Activated CD4-positive, alpha-beta T cell treated with anti-CD3 and anti-CD28 coated beads, Interleukin-2, amount 10 ng/mL, durations not matched to agents 24 days and 14 days (primary cell): Measurements from ENCODE around the gene AGO3. TPM values are rescaled to one million over a fixed set of nuclear protein-coding genes. Genes with fewer than 3 reads are reported as not detected.
"Not testable (repeated sequence)": the region's sequence is repeated elsewhere in the genome, so short reads cannot be mapped to it uniquely, and the experiment has no call there.

Experiments used
- DNase-seq: peaks from one replicate; pipeline ENCODE4 v3.0.0; 2022
- H3K27ac Mint-ChIP-seq: one replicate; pipeline ENCODE4 v1.8.0; 2022; ENCODE audit warnings: mild to moderate bottlenecking, mixed read lengths
- H3K27me3 Mint-ChIP-seq: one replicate; pipeline ENCODE4 v1.8.0; 2022; ENCODE audit warnings: mixed read lengths
- H3K36me3 Mint-ChIP-seq: one replicate; pipeline ENCODE4 v1.8.0; 2022; ENCODE audit warnings: low read depth, mild to moderate bottlenecking, mixed read lengths
- H3K4me1 Mint-ChIP-seq: one replicate; pipeline ENCODE4 v1.8.0; 2021; ENCODE audit warnings: mixed read lengths
- H3K4me3 Mint-ChIP-seq: one replicate; pipeline ENCODE4 v1.8.0; 2022; ENCODE audit warnings: mild to moderate bottlenecking, moderate library complexity, mixed read lengths
- H3K9me3 Mint-ChIP-seq: one replicate; pipeline ENCODE4 v1.8.0; 2021; ENCODE audit warnings: mixed read lengths
- intact Hi-C: fragments of 100-400 bp; cut with micrococcal nuclease; formaldehyde crosslinking; loops from one replicate; pipeline ENCODE4 v1.15.1; 2023
- total RNA-seq: library from RNA; stranded (reverse); gene quantifications from 2 replicates; pipeline ENCODE4 v1.2.3, GENCODE V29; 2022

The AGO3 gene
- 25.9 and 32.1 TPM in 2 replicates for total RNA-seq

- Mint-ChIP-seq H3K4me1 (peaks cover 22% of the 10 kb centered on the region), H3K27ac (peak within 1 kb of the TSS; percentile 95), H3K36me3 (peaks cover 2% of the 10 kb centered on the region)
Measured at GRCh38 chr1:35930593-35931445, at the start of gene AGO3. Gene AGO3 (plus strand): TSS chr1:35931105. CDS start chr1:35931427, 322 bp downstream.

GRCh38 chr1:35881850-35882273 is 49.0 kb upstream of the AGO3 start:
- no peak overlapping the region for H3K27ac Mint-ChIP-seq
- H3K36me3 Mint-ChIP-seq = peaks cover 2% of the 10 kb centered on the region
- H3K27me3 Mint-ChIP-seq = peaks cover 5% of the 10 kb centered on the region
- peaks cover 32% of the 10 kb centered on the region for H3K4me1 Mint-ChIP-seq
- no peak for DNase-seq
- no peaks in the 10 kb centered on the region for H3K9me3 Mint-ChIP-seq
- intact Hi-C loops = loop anchor here (2.0 to 5.0 kb wide), 2 partner anchors 49 to 205 kb away; partner anchors contain the start of genes ADPRS and AGO3
- H3K4me3 Mint-ChIP-seq = peak overlapping the region; percentile 15

More at GRCh38 chr1:35930593-35931445, at the start of gene AGO3:
- H3K4me3 Mint-ChIP-seq = peak within 1 kb of the TSS; percentile 94
- peak; percentile 96 for DNase-seq
- H3K27me3 Mint-ChIP-seq = no peaks in the 10 kb centered on the region
- no peaks in the 10 kb centered on the region for H3K9me3 Mint-ChIP-seq
- intact Hi-C loops = loop anchor here (1.0 to 2.0 kb wide), 5 partner anchors 11 to 218 kb away; partner anchors contain the start of genes ADPRS, AGO1 and TRAPPC3

- Mint-ChIP-seq H3K36me3 (peaks cover 2% of the 10 kb centered on the region), H3K9me3 (no peaks in the 10 kb centered on the region), H3K4me3 (peak overlapping the region; percentile 15), H3K27ac (peak overlapping the region; percentile 62), H3K27me3 (peaks cover 5% of the 10 kb centered on the region), H3K4me1 (peaks cover 38% of the 10 kb centered on the region)
- no peak for DNase-seq
- intact Hi-C loops = loop anchor here (2.0 to 5.0 kb wide), 2 partner anchors 48 to 205 kb away; partner anchors contain the start of genes ADPRS and AGO3
Measured at GRCh38 chr1:35882586-35882944, 48.3 kb upstream of the AGO3 start.

GRCh38 chr1:35882945-35883634 is 47.8 kb upstream of the AGO3 start, which contains the start of gene AGO1:
Gene AGO1 (plus strand): TSS chr1:35883209. CDS start chr1:35883422, 213 bp downstream.
- no peaks in the 10 kb centered on the region for H3K9me3 Mint-ChIP-seq
- peaks cover 41% of the 10 kb centered on the region for H3K4me1 Mint-ChIP-seq
- H3K4me3 Mint-ChIP-seq = peak within 1 kb of the TSS; percentile 95
- intact Hi-C loops = loop anchor here (2.0 to 5.0 kb wide), 2 partner anchors 48 to 204 kb away; partner anchors contain the start of genes ADPRS and AGO3
- DNase-seq = peak; percentile 100
- peak within 1 kb of the TSS; percentile 82 for H3K27ac Mint-ChIP-seq
- H3K36me3 Mint-ChIP-seq = peaks cover 2% of the 10 kb centered on the region
- H3K27me3 Mint-ChIP-seq = peaks cover 5% of the 10 kb centered on the region

- Mint-ChIP-seq H3K4me1 (peaks cover 41% of the 10 kb centered on the region), H3K36me3 (peaks cover 5% of the 10 kb centered on the region), H3K9me3 (no peaks in the 10 kb centered on the region), H3K27ac (peak overlapping the region; percentile 82), H3K27me3 (peaks cover 5% of the 10 kb centered on the region), H3K4me3 (peak overlapping the region; percentile 95)
- peak; percentile 84 for DNase-seq
- intact Hi-C loops = loop anchor here (2.0 to 5.0 kb wide), 2 partner anchors 47 to 204 kb away; partner anchors contain the start of genes ADPRS and AGO3
Measured at GRCh38 chr1:35883635-35884101, 47.2 kb upstream of the AGO3 start.

GRCh38 chr1:35884934-35885333 is 46.0 kb upstream of the AGO3 start:
- DNase-seq = no peak
- Mint-ChIP-seq H3K4me3 (peak overlapping the region; percentile 40), H3K9me3 (no peaks in the 10 kb centered on the region), H3K4me1 (peaks cover 41% of the 10 kb centered on the region), H3K36me3 (peaks cover 10% of the 10 kb centered on the region), H3K27ac (no peak overlapping the region), H3K27me3 (peaks cover 4% of the 10 kb centered on the region)
- intact Hi-C loops = loop anchor here (5.0 kb wide), 1 partner anchor 202 kb away; the partner anchor contains the start of gene ADPRS

GRCh38 chr1:35885961-35886558 is 44.8 kb upstream of the AGO3 start:
- H3K9me3 Mint-ChIP-seq = no peaks in the 10 kb centered on the region
- no peak overlapping the region for H3K4me3 Mint-ChIP-seq
- intact Hi-C loops = no loop called here
- DNase-seq = no peak
- peaks cover 15% of the 10 kb centered on the region for H3K36me3 Mint-ChIP-seq
- peaks cover 41% of the 10 kb centered on the region for H3K4me1 Mint-ChIP-seq
- H3K27ac Mint-ChIP-seq = no peak overlapping the region
- H3K27me3 Mint-ChIP-seq = peaks cover 4% of the 10 kb centered on the region

- no peak for DNase-seq
- H3K4me1 Mint-ChIP-seq = peaks cover 38% of the 10 kb centered on the region
- H3K36me3 Mint-ChIP-seq = peaks cover 18% of the 10 kb centered on the region
- H3K4me3 Mint-ChIP-seq = no peak overlapping the region
- no peak overlapping the region for H3K27ac Mint-ChIP-seq
- intact Hi-C loops = no loop called here
- peaks cover under 1% of the 10 kb centered on the region for H3K27me3 Mint-ChIP-seq
- H3K9me3 Mint-ChIP-seq = no peaks in the 10 kb centered on the region
Measured at GRCh38 chr1:35886577-35887431, 44.1 kb upstream of the AGO3 start.

- DNase-seq = no peak
- peak overlapping the region; percentile 14 for H3K27ac Mint-ChIP-seq
- H3K9me3 Mint-ChIP-seq = no peaks in the 10 kb centered on the region
- H3K4me1 Mint-ChIP-seq = peaks cover 32% of the 10 kb centered on the region
- H3K4me3 Mint-ChIP-seq = no peak overlapping the region
- intact Hi-C loops = no loop called here
- peaks cover 18% of the 10 kb centered on the region for H3K36me3 Mint-ChIP-seq
- no peaks in the 10 kb centered on the region for H3K27me3 Mint-ChIP-seq
Measured at GRCh38 chr1:35887508-35887907, 43.4 kb upstream of the AGO3 start.

GRCh38 chr1:35888255-35888654 is 42.6 kb upstream of the AGO3 start:
- H3K27me3 Mint-ChIP-seq = no peaks in the 10 kb centered on the region
- no peak for DNase-seq
- no peaks in the 10 kb centered on the region for H3K9me3 Mint-ChIP-seq
- peaks cover 30% of the 10 kb centered on the region for H3K4me1 Mint-ChIP-seq
- no peak overlapping the region for H3K4me3 Mint-ChIP-seq
- intact Hi-C loops = no loop called here
- H3K27ac Mint-ChIP-seq = no peak overlapping the region
- H3K36me3 Mint-ChIP-seq = peaks cover 24% of the 10 kb centered on the region

- Mint-ChIP-seq H3K4me1 (peaks cover 29% of the 10 kb centered on the region), H3K36me3 (peaks cover 29% of the 10 kb centered on the region)
- H3K27ac Mint-ChIP-seq, H3K4me3 Mint-ChIP-seq, DNase-seq, H3K27me3 Mint-ChIP-seq, intact Hi-C loops, H3K9me3 Mint-ChIP-seq: not testable (repeated sequence)
Measured at GRCh38 chr1:35888981-35889380, 41.9 kb upstream of the AGO3 start.

- Mint-ChIP-seq H3K4me3 (no peak overlapping the region), H3K36me3 (peaks cover 45% of the 10 kb centered on the region), H3K9me3 (no peaks in the 10 kb centered on the region), H3K27ac (no peak overlapping the region), H3K4me1 (peaks cover 3% of the 10 kb centered on the region), H3K27me3 (no peaks in the 10 kb centered on the region)
- no peak for DNase-seq
- intact Hi-C loops = no loop called here
Measured at GRCh38 chr1:35893051-35893879, 37.6 kb upstream of the AGO3 start.
